Subcutaneous adipose tissue (tissue), 4 donors: ENCODE results near the gene ANKRD26. TPM values are rescaled to one million over a fixed set of nuclear protein-coding genes. Genes with fewer than 3 reads are reported as not detected.

Experiments used
- CTCF ChIP-seq: fragments of 450-650 bp; IDR thresholded peaks from one replicate; pipeline ENCODE4 v1.5.1; 2016; ENCODE audit warnings: low read depth, mild to moderate bottlenecking, control low read depth, antibody characterized with exemption, moderate library complexity
- total RNA-seq, 4 donors: library from RNA; depleted of rRNA; stranded (reverse); fragments of >200 nt; gene quantifications; one replicate each; pipeline ENCODE4 v1.1.0, GENCODE V29; 2016

ANKRD26 gene
- total RNA-seq, 4 donors from 2014 or later = 9.7 to 14.0 (median 11.1) TPM

GRCh38 chr10:27065084-27065483 is 35.2 kb downstream of the ANKRD26 start:
- no peak for TF ChIP-seq CTCF

GRCh38 chr10:27052656-27053055 is 47.6 kb downstream of the ANKRD26 start:
- no peak for TF ChIP-seq CTCF

GRCh38 chr10:27041196-27041595 is 59.1 kb downstream of the ANKRD26 start:
- TF ChIP-seq CTCF = no peak

DNA sequence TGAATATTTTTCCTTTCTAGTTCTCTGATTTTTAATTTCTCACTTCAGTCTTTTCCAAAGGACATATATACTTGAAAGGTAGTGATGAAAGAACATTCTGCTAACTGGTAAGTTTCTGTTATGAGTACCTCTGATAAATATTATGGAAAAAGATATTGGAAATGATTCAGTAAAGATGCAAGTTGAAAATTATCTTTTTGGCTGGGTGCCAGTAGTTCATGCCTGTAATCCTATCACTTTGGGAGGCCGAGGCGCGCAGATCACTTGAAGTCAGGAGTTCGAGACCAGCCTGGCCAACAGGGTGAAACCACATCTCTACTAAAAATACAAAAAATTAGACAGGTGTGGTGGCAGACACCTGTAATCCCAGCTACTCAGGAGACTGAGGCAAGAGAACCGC is 62.1 kb downstream of the ANKRD26 start:
- TF ChIP-seq CTCF = no peak

DNA sequence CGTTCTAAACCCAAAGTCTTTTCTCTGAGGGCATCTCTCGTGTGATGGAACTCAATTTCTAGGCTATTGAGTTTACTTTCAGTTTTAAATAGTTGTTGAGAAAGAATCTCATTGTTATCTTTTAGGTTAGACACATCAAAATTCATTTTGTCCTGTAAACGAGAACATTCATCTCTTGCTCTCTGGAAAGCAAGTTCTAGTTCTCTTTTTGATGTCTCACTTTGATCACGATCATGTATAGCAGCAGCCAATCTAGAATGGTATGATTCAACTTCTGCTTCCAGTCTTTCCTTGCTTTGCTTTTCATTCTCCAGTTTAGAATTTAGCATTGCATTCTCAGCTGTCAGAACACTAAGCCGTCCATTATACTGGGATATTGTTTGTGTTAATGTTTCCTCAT is 65.1 kb downstream of the ANKRD26 start:
- TF ChIP-seq CTCF = no peak

DNA sequence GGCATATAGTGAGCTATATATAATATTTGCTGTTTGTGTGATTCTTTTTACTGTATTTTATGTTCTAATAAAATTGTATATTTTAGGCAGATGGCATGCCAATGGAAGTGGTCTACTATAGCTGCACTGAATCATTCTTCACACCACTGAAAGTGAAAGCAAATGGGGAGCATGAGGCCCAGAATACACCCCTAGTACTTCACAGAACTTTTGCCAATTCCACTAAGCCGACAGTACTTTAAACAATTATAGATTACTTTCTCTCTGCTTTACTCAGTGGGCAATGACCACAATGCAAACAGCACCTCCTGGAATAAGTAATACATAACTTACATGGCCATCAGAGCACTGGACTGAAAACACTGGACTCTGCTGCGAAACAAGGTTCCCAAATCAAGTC is 70.2 kb downstream of the ANKRD26 start:
- no peak for TF ChIP-seq CTCF

- no peak for TF ChIP-seq CTCF
These were observed 78.2 kb downstream of the ANKRD26 start for GRCh38 chr10:27022048-27022447.
